C1 segment of cervical spinal cord (tissue), 14 donors: Measurements from ENCODE around the gene LTA.
"Not testable (repeated sequence)": the region's sequence is repeated elsewhere in the genome, so short reads cannot be mapped to it uniquely, and the experiment has no call there.

Experiments used
- DNase-seq, 14 donors: peaks; one replicate each; lab custom pipeline; 2025; lab: John Stamatoyannopoulos, UW

LTA gene

GRCh38 chr6:31586599-31587281 lies 14.7 kb downstream of the LTA start:
- peak in 7 of 14 donors; percentile 15 to 62 (median 40) for DNase-seq

GRCh38 chr6:31587791-31588777 lies 16.0 kb downstream of the LTA start:
- peak in 1 of 14 donors; percentile 59 for DNase-seq

- DNase-seq: no peak
These were observed 17.0 kb downstream of the LTA start for GRCh38 chr6:31588871-31589650.

- DNase-seq: not testable (repeated sequence)
These were observed 18.6 kb downstream of the LTA start for GRCh38 chr6:31590691-31591090.

GRCh38 chr6:31592396-31592771 lies 20.3 kb downstream of the LTA start:
- DNase-seq: no peak

GRCh38 chr6:31597006-31597405 lies 24.9 kb downstream of the LTA start:
- DNase-seq: no peak

- no peak for DNase-seq
These were observed 35.2 kb downstream of the LTA start for GRCh38 chr6:31607317-31607716.

- no peak for DNase-seq
These were observed 37.7 kb downstream of the LTA start for GRCh38 chr6:31609519-31610406.

GRCh38 chr6:31610968-31611367 lies 38.9 kb downstream of the LTA start:
- no peak for DNase-seq

- DNase-seq: peak in 3 of 14 donors; percentile 13 to 14 (median 13)
These were observed 42.1 kb downstream of the LTA start for GRCh38 chr6:31614075-31614619.

- peak in 4 of 14 donors; percentile 14 to 32 (median 16) for DNase-seq
These were observed 42.8 kb downstream of the LTA start, which contains the start of gene AIF1 for GRCh38 chr6:31614684-31615578. Gene AIF1, plus strand, starts transcription at chr6:31615234. Its CDS starts 96 bp downstream, at chr6:31615330.

- peak in 4 of 14 donors; percentile 13 to 40 (median 22) for DNase-seq
These were observed 43.7 kb downstream of the LTA start for GRCh38 chr6:31615748-31616147.

- no peak for DNase-seq
These were observed 44.9 kb downstream of the LTA start for GRCh38 chr6:31617010-31617409.

- DNase-seq: peak; percentile 92 to 100 (median 98)
These were observed 47.9 kb downstream of the LTA start for GRCh38 chr6:31619805-31620585.

- peak in 9 of 14 donors; percentile 78 to 99 (median 85) for DNase-seq
These were observed 48.7 kb downstream of the LTA start, which contains the start of gene PRRC2A for GRCh38 chr6:31620586-31621319. Gene PRRC2A, plus strand, starts transcription at chr6:31620715. Its CDS starts 2,075 bp downstream, at chr6:31622790.

GRCh38 chr6:31621320-31621939 lies 49.3 kb downstream of the LTA start:
- DNase-seq: peak in 1 of 14 donors; percentile 5

GRCh38 chr6:31621991-31622390 lies 49.9 kb downstream of the LTA start:
- peak in 1 of 14 donors; percentile 13 for DNase-seq
